ENCODE results near the gene MRPL12.
A peak's percentile ranks its signal among the peaks of the same experiment; 100 is the strongest.

The MRPL12 gene

GRCh38 chr17:81681672-81682071 lies 21.5 kb upstream of the MRPL12 start:
- TF ChIP-seq TCF12 (IDR thresholded peaks at IDR 0.05; ENCODE audit: low read depth) (peak; percentile 91), NFIC (IDR thresholded peaks at IDR 0.05) (peak; percentile 97), EP300 (IDR thresholded peaks at IDR 0.05; ENCODE audit: borderline replicate concordance) (peak; percentile 54), REST (IDR thresholded peaks at IDR 0.05; ENCODE audit: low read depth) (no peak)

GRCh38 chr17:81682565-81683207 lies 20.5 kb upstream of the MRPL12 start:
- no peak for TF ChIP-seq YY1 (IDR thresholded peaks at IDR 0.05; ENCODE audit: low read depth)
- no peak for TF ChIP-seq MAX (IDR thresholded peaks at IDR 0.05)
- TF ChIP-seq CREB1 (IDR thresholded peaks at IDR 0.05; ENCODE audit: low read depth), result no peak
- no peak for TF ChIP-seq ZBTB7A (IDR thresholded peaks at IDR 0.05; ENCODE audit: low read depth)
- TF ChIP-seq CEBPB (IDR thresholded peaks at IDR 0.05), result no peak
- no peak for TF ChIP-seq TCF12 (IDR thresholded peaks at IDR 0.05; ENCODE audit: low read depth)
- TF ChIP-seq NFIC (IDR thresholded peaks at IDR 0.05), result no peak
- TF ChIP-seq FOXM1 (IDR thresholded peaks at IDR 0.05; ENCODE audit: borderline replicate concordance, low read depth), result no peak
- no peak for TF ChIP-seq RAD21 (IDR thresholded peaks at IDR 0.05; ENCODE audit: low read depth)

- TF ChIP-seq TEAD4 (IDR thresholded peaks at IDR 0.05), result no peak
- no peak for TF ChIP-seq TCF12 (IDR thresholded peaks at IDR 0.05; ENCODE audit: low read depth)
- no peak for TF ChIP-seq ZBTB7A (IDR thresholded peaks at IDR 0.05; ENCODE audit: low read depth)
- no peak for TF ChIP-seq YY1 (IDR thresholded peaks at IDR 0.05; ENCODE audit: low read depth)
- TF ChIP-seq RAD21 (IDR thresholded peaks at IDR 0.05; ENCODE audit: low read depth), result no peak
- peak; percentile 67; the same call in 1 of the 2 replicates for TF ChIP-seq EGR1 (IDR thresholded peaks at IDR 0.05)
- no peak for TF ChIP-seq CEBPB (IDR thresholded peaks at IDR 0.05)
- no peak for TF ChIP-seq EP300 (IDR thresholded peaks at IDR 0.05; ENCODE audit: borderline replicate concordance)
- no peak for TF ChIP-seq NFIC (IDR thresholded peaks at IDR 0.05)
Measured at GRCh38 chr17:81683208-81683583, 20.0 kb upstream of the MRPL12 start.

- TF ChIP-seq CREB1 (IDR thresholded peaks at IDR 0.05; ENCODE audit: low read depth), result peak; percentile 53; the same call in 1 of the 2 replicates
- no peak for TF ChIP-seq USF1 (IDR thresholded peaks at IDR 0.05)
- TF ChIP-seq MAX (IDR thresholded peaks at IDR 0.05), result peak; percentile 70
- 0 out of 2 replicates have a peak, but pooled peaks have one; percentile 23 for TF ChIP-seq NFIC (IDR thresholded peaks at IDR 0.05)
- no peak for TF ChIP-seq FOXM1 (IDR thresholded peaks at IDR 0.05; ENCODE audit: borderline replicate concordance, low read depth)
- TF ChIP-seq EGR1 (IDR thresholded peaks at IDR 0.05), result no peak; the same call in 1 of the 2 replicates
- no peak for TF ChIP-seq TCF12 (IDR thresholded peaks at IDR 0.05; ENCODE audit: low read depth)
- TF ChIP-seq TAF1 (IDR thresholded peaks at IDR 0.05; ENCODE audit: low read depth), result peak; percentile 60; the same call in 1 of the 2 replicates
- TF ChIP-seq CEBPB (IDR thresholded peaks at IDR 0.05), result no peak
- TF ChIP-seq ZBTB7A (IDR thresholded peaks at IDR 0.05; ENCODE audit: low read depth), result no peak; the same call in 1 of the 2 replicates
- TF ChIP-seq TEAD4 (IDR thresholded peaks at IDR 0.05), result peak; percentile 86
- 0 out of 2 replicates have a peak, but pooled peaks have one; percentile 54 for TF ChIP-seq YY1 (IDR thresholded peaks at IDR 0.05; ENCODE audit: low read depth)
Measured at GRCh38 chr17:81683584-81684441, 19.4 kb upstream of the MRPL12 start, which contains the start of the genes ARL16 and HGS. Gene ARL16 (minus strand): TSS chr17:81683797. CDS start chr17:81683753, 44 bp downstream. Gene HGS (plus strand): TSS chr17:81684011. CDS start chr17:81684067, 56 bp downstream.

- TF ChIP-seq USF1 (IDR thresholded peaks at IDR 0.05) (0 out of 2 replicates have a peak, but pooled peaks have one; percentile 28), EGR1 (IDR thresholded peaks at IDR 0.05) (no peak), MAX (IDR thresholded peaks at IDR 0.05) (peak; percentile 97)
Measured at GRCh38 chr17:81684442-81684911, 18.7 kb upstream of the MRPL12 start.

GRCh38 chr17:81685108-81685507 lies 18.1 kb upstream of the MRPL12 start:
- no peak for TF ChIP-seq FOXM1 (IDR thresholded peaks at IDR 0.05; ENCODE audit: borderline replicate concordance, low read depth)
- TF ChIP-seq MAX (IDR thresholded peaks at IDR 0.05), result no peak
- TF ChIP-seq TCF12 (IDR thresholded peaks at IDR 0.05; ENCODE audit: low read depth), result no peak
- no peak for TF ChIP-seq TEAD4 (IDR thresholded peaks at IDR 0.05)
- TF ChIP-seq NFIC (IDR thresholded peaks at IDR 0.05), result no peak
- no peak for TF ChIP-seq ZBTB7A (IDR thresholded peaks at IDR 0.05; ENCODE audit: low read depth)
